K562 (cell line): ENCODE measurements around the gene DENR. TPM values are rescaled to one million over a fixed set of nuclear protein-coding genes. Genes with fewer than 3 reads are reported as not detected.

Experiments
- ATAC-seq: fragments of 200-7000 bp; cut with Tn5 transposase; 3 replicates; pipeline ENCODE4 v1.9.1; 2020; ENCODE audit warnings: moderate library complexity
- BruUV-seq: library from RNA; stranded (reverse); fragments of 400-500 nt; replicated peaks from 2 replicates; lab custom pipeline; 2021; lab: Mats Ljungman, UMichigan
- CTCF ChIA-PET: fragments of 300-600 bp; formaldehyde crosslinking; extraction: SDS; loops from one replicate; lab custom pipeline; 2021; ENCODE audit warnings: low intra/inter-chr PET ratio; lab: Yijun Ruan, JAX
- POLR2A ChIA-PET: fragments of 300-600, 350-650 bp; sonication (Branson Sonifier 250); formaldehyde crosslinking; extraction: SDS; loops from one replicate; lab custom pipeline; 2021; ENCODE audit warnings: antibody characterized with exemption, inconsistent platforms; lab: Yijun Ruan, JAX
- DNase-seq, 4 experiments: peaks; one replicate each; pipeline versions ENCODE4 v3.0.0 to v3.0.0-alpha.2; 2011 to 2018; ENCODE audit warnings: low spot score in 3 of 4, mixed read lengths in 3 of 4; ENCODE audit errors: extremely low read depth in 1 of 4
- FAIRE-seq: peaks from 2 replicates; lab custom pipeline; 2011; peaks lifted over from hg19 to GRCh38; lab: Jason Lieb, UNC
- H2AFZ ChIP-seq: 2 replicates; pipeline ENCODE4 v1.6.0; 2011; ENCODE audit warnings: low read depth, low read length, control low read depth, inconsistent platforms
- H3K27ac ChIP-seq: fragments of 200-600 bp; 3 replicates; pipeline ENCODE4 v1.8.0; 2011; ENCODE audit warnings: low read depth, mild to moderate bottlenecking, control low read depth, inconsistent platforms, low read length, moderate library complexity, mixed read lengths; ENCODE audit errors: extremely low read depth
- H3K27me3 ChIP-seq, 2 experiments: fragments of 300-600 bp in 1 of 2; 2 replicates in 1 of 2; 3 replicates in 1 of 2; pipeline versions ENCODE4 v1.6.0 to v1.8.0; 2011; ENCODE audit warnings: inconsistent platforms in 2 of 2, low read length in 2 of 2, mild to moderate bottlenecking in 1 of 2, mixed read lengths in 1 of 2, moderate library complexity in 1 of 2; ENCODE audit not compliant: control insufficient read depth in 2 of 2, insufficient read depth in 2 of 2
- H3K36me3 ChIP-seq: fragments of 300-600 bp; 3 replicates; pipeline ENCODE4 v1.8.0; 2011; ENCODE audit warnings: mild to moderate bottlenecking, low read length, inconsistent platforms; ENCODE audit not compliant: control insufficient read depth, insufficient read depth
- H3K4me1 ChIP-seq, 2 experiments: fragments of 200-600 bp in 1 of 2; replicated peaks in 1 of 2; 2 replicates in 1 of 2; 3 replicates in 1 of 2; pipeline versions ENCODE4 v1.5.1 to v1.8.0; 2011; ENCODE audit warnings: inconsistent platforms in 2 of 2, low read length in 2 of 2, mild to moderate bottlenecking in 1 of 2, mixed read lengths in 1 of 2, moderate library complexity in 1 of 2; ENCODE audit not compliant: control insufficient read depth in 2 of 2, insufficient read depth in 2 of 2
- H3K4me2 ChIP-seq: 2 replicates; pipeline ENCODE4 v1.6.1; 2011; ENCODE audit warnings: low read length, control low read depth, inconsistent platforms, mixed read lengths; ENCODE audit not compliant: insufficient read depth
- H3K4me3 ChIP-seq: fragments of 200-600 bp; sonication (generic), shearing (Covaris generic); 2 replicates; pipeline ENCODE4 v1.5.1; 2016; ENCODE audit warnings: control low read depth, inconsistent platforms
- H3K79me2 ChIP-seq: fragments of 200-600 bp; 3 replicates; pipeline ENCODE4 v1.8.0; 2011; ENCODE audit warnings: low read length, inconsistent platforms; ENCODE audit not compliant: control insufficient read depth, insufficient read depth
- H3K9ac ChIP-seq, 2 experiments: 2 replicates each; pipeline versions ENCODE4 v1.6.0 to v1.6.1; 2011; ENCODE audit warnings: low read depth in 2 of 2, low read length in 2 of 2, control low read depth in 1 of 2, inconsistent platforms in 1 of 2, mild to moderate bottlenecking in 1 of 2, mixed read lengths in 1 of 2; ENCODE audit not compliant: insufficient read depth in 1 of 2
- H3K9me1 ChIP-seq: one replicate; pipeline ENCODE4 v1.6.0; 2011; ENCODE audit warnings: inconsistent platforms, mild to moderate bottlenecking, low read length, moderate library complexity; ENCODE audit not compliant: control insufficient read depth, insufficient read depth
- H3K9me3 ChIP-seq: replicated peaks from 2 replicates; pipeline ENCODE4 v1.5.1; 2011; ENCODE audit warnings: low read depth, low read length, inconsistent platforms; ENCODE audit not compliant: control insufficient read depth, insufficient read depth
- H4K20me1 ChIP-seq: replicated peaks from 2 replicates; pipeline ENCODE4 v1.6.1; 2011; ENCODE audit warnings: low read length, inconsistent platforms, mixed read lengths; ENCODE audit not compliant: control insufficient read depth, insufficient read depth
- EP300 ChIP-seq: IDR thresholded peaks from 2 replicates; pipeline ENCODE4 v1.6.1; 2012; ENCODE audit warnings: low read length, improper control_type of control experiment
- ETS2 ChIP-seq: IDR thresholded peaks from 2 replicates; pipeline ENCODE4 v1.6.1; 2016; ENCODE audit warnings: borderline replicate concordance, missing genetic modification characterization, mild to moderate bottlenecking, moderate library complexity, missing compliant biosample characterization; ENCODE audit not compliant: poor library complexity, severe bottlenecking
- EZH2 ChIP-seq: IDR thresholded peaks from 2 replicates; pipeline ENCODE4 v1.6.1; 2012; ENCODE audit warnings: low read depth, mild to moderate bottlenecking, inconsistent platforms, low read length, borderline replicate concordance
- KLF16 ChIP-seq: IDR thresholded peaks from 2 replicates; pipeline ENCODE4 v1.6.1; 2016; ENCODE audit warnings: antibody characterized with exemption
- PURB ChIP-seq: sonication (generic); formaldehyde crosslinking; IDR thresholded peaks from 2 replicates; pipeline ENCODE4 v1.9.0; 2021; ENCODE audit warnings: low read depth, mild to moderate bottlenecking, missing genetic modification reagents
- SMARCB1 ChIP-seq: IDR thresholded peaks from 2 replicates; pipeline ENCODE4 v1.6.1; 2011; ENCODE audit warnings: improper control_type of control experiment, low read depth; ENCODE audit not compliant: insufficient read length
- TAF9B ChIP-seq: fragments of 450-650 bp; IDR thresholded peaks from 2 replicates; pipeline ENCODE4 v1.6.1; 2018; ENCODE audit warnings: mild to moderate bottlenecking; ENCODE audit not compliant: partially characterized antibody
- ZNF134 ChIP-seq: fragments of 250-450 bp; sonication (Bioruptor Pico); conservative IDR thresholded peaks from 2 replicates; pipeline ENCODE4 v1.4.0; 2020
- WGBS: fragments of 100-300 bp; shearing (Covaris generic); methylation state at CpG from one replicate; pipeline ENCODE4 v1.1.6; 2016; ENCODE audit warnings: low coverage, mixed read lengths; ENCODE audit not compliant: insufficient coverage; ENCODE audit errors: missing lambda C conversion rate; 5-methylcytosine and 5-hydroxymethylcytosine counted together
- in situ Hi-C: fragments of 300-500 bp; cut with MboI; formaldehyde crosslinking; loops from 4 replicates; pipeline ENCODE4 v1.15.0; 2018; ENCODE audit warnings: inconsistent platforms, mixed read lengths
- intact Hi-C: fragments of 100-400 bp; cut with micrococcal nuclease; formaldehyde crosslinking; loops from 2 replicates; pipeline ENCODE4 v1.14.2; 2022
- polyA plus RNA-seq, 8 experiments: library from polyadenylated mRNA; depleted of rRNA in 4 of 8; stranded (reverse) in 5 of 8; unstranded in 3 of 8; fragments of >200 nt; fragmentation: Nextera tagmentation in 2 of 8; fragmentation: Illumina TruSeq in 1 of 8; extraction: Ambion mirVana in 2 of 8; extraction: Trizol in 1 of 8; gene quantifications; 2 replicates each; pipeline versions ENCODE4 v1.2.1 to v1.2.3, GENCODE V29; 2011 to 2014; ENCODE audit warnings: inconsistent platforms in 1 of 8, missing spikeins in 1 of 8
- total RNA-seq, 7 experiments: library from RNA; depleted of rRNA in 6 of 7; stranded (reverse); fragments of >200 nt in 6 of 7; fragmentation: Illumina TruSeq in 2 of 7; extraction: Trizol in 2 of 7; gene quantifications; 2 replicates each; pipeline versions ENCODE4 v1.2.1 to v1.2.3, GENCODE V29; 2011 to 2021; ENCODE audit warnings: low replicate concordance in 1 of 7
- TF ChIP-seq, protein P1 (sequence below): fragments of 250-450 bp; sonication (Bioruptor Pico); IDR thresholded peaks from 2 replicates; pipeline ENCODE4 v1.5.0; 2021; ENCODE audit warnings: mild to moderate bottlenecking, moderate library complexity
- TF ChIP-seq, protein P2 (sequence below): sonication (generic); formaldehyde crosslinking; IDR thresholded peaks from 2 replicates; pipeline ENCODE4 v1.8.1; 2023; ENCODE audit warnings: mild to moderate bottlenecking, missing genetic modification reagents, moderate library complexity

The DENR gene
- total and polyA plus RNA-seq, 9 of the 15 experiments (the other 6 are each of a cell fraction or from before 2014, with no cell fraction given) = 32.5 to 77.4 (median 54.7) TPM

DNA sequence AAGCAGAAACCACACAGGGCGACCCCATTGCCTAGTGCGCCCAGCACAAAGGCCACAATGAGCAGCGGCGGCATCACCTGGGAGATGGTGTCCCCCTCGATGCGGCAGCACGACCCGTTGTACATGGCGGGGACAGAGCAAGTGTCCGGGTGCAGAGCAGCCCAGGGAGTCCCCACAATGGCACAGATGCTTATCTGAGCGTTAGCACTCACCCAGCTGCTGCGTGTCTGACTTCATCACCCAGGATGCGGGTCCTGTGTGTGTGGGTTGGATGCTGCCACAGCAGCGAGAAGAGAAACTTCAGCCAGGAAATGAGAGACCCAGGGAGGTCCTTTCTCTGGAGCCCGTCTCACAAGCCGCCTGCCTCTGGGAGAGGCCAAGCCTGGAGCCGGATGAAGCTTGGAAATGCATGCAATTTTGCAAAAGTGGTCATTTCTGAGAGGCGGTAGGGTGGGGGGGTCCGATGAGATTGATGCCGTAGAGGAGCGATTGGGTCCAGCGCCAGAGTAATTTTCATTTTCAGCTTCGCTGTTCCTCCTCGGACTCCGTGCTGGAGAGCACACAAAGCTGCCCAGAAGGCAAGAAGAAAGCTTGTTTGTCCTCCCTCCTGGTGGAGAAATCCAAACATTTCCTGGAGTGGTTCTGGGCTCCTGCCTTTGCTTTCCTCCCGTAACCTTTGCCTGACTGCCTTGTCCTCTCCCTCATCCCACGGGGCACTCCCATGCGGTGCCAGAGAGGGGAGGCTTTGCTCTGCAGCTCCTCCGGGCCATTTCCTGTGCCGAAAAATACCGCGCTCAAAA, 22.2 kb upstream of the DENR start, which contains the start of gene HCAR1:
HCAR1 (minus strand) TSS at position 630 of the 800 bp plus-strand sequence; CDS start at position 125, 505 bp downstream.
- no peak for FAIRE-seq
- TF ChIP-seq EZH2 = peak; percentile 8; the same call in 1 of the 2 replicates
- no peak for TF ChIP-seq TAF9B
- no TSS peak for BruUV-seq
- Histone ChIP-seq H4K20me1 (peaks cover 3% of the 10 kb centered on the region; the same call in 1 of the 2 replicates), H3K4me1 (peaks cover 8 to 9% of the 10 kb centered on the region in 2 experiments; a peak in 3 of 5 replicates), H3K27me3 (peaks cover 29 to 44% of the 10 kb centered on the region in 2 experiments), H3K36me3 (no peaks in the 10 kb centered on the region), H3K4me2 (no peak within 1 kb of the TSS), H3K4me3 (no peak within 1 kb of the TSS), H3K9me1 (no peaks in the 10 kb centered on the region), H3K9me3 (no peaks in the 10 kb centered on the region), H3K79me2 (no peaks in the 10 kb centered on the region), H3K9ac (peak within 1 kb of the TSS in 1 of 2 experiments; percentile 62; a peak in 2 of 4 replicates), H2AFZ (no peak within 1 kb of the TSS), H3K27ac (no peak within 1 kb of the TSS)
- peak; percentile 16; the same call in 1 of the 3 replicates for ATAC-seq
- WGBS = 35% methylated on average over 31 of the region's 32 CpGs
- intact Hi-C loops (no loop called here), in situ Hi-C loops (no loop called here)
- ChIA-PET CTCF (no interaction called here), POLR2A (no interaction called here)
- DNase-seq = no peak

DNA sequence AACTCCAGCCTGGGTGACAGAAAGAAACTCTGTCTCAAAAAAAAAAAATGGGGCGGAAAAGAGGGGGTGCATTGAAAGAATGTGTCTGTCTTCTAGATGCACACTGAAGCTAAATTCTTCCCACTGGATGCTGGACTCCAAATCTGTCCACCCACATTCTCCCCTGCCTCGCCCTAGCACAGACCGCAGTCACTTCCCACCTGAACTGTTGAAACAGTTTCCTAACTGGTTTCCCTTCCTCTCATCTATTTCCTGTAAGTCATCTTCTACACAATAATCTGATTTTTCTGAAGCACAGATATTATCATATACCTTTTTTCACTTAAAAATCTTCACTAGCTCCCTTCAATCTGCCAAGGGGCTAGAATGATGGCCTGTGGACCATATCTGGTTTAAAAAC, 20.5 kb upstream of the DENR start:
- ATAC-seq (no peak), DNase-seq (no peak), FAIRE-seq (no peak)
- peaks cover 29 to 44% of the 10 kb centered on the region in 2 experiments for H3K27me3 ChIP-seq
- intact Hi-C loops (no loop called here), in situ Hi-C loops (no loop called here)
- no peaks in the 10 kb centered on the region for H3K9me1 ChIP-seq
- no peak overlapping the region for H3K4me3 ChIP-seq
- H3K4me2 ChIP-seq = no peak overlapping the region
- H4K20me1 ChIP-seq = peaks cover 2% of the 10 kb centered on the region; the same call in 1 of the 2 replicates
- no peaks in the 10 kb centered on the region for H3K79me2 ChIP-seq
- ChIA-PET CTCF (no interaction called here), POLR2A (no interaction called here)
- H3K4me1 ChIP-seq = peaks cover 0 to 9% of the 10 kb centered on the region in 2 experiments; a peak in 2 of 5 replicates
- H3K9ac ChIP-seq = no peak overlapping the region
- H3K9me3 ChIP-seq = no peaks in the 10 kb centered on the region
- H3K36me3 ChIP-seq = no peaks in the 10 kb centered on the region
- no peak overlapping the region for H3K27ac ChIP-seq
- H2AFZ ChIP-seq = no peak overlapping the region
- BruUV-seq = no TSS peak
- 33% methylated on average over 3 of the region's 3 CpGs for WGBS
- TF ChIP-seq EP300 = no peak
- no peak for TF ChIP-seq KLF16
- TF ChIP-seq SMARCB1 = no peak
- TF ChIP-seq PURB (CRISPR knock-in tag) = no peak
- no peak for TF ChIP-seq ZNF134 (CRISPR knock-in tag)
- TF ChIP-seq, protein P1, sequence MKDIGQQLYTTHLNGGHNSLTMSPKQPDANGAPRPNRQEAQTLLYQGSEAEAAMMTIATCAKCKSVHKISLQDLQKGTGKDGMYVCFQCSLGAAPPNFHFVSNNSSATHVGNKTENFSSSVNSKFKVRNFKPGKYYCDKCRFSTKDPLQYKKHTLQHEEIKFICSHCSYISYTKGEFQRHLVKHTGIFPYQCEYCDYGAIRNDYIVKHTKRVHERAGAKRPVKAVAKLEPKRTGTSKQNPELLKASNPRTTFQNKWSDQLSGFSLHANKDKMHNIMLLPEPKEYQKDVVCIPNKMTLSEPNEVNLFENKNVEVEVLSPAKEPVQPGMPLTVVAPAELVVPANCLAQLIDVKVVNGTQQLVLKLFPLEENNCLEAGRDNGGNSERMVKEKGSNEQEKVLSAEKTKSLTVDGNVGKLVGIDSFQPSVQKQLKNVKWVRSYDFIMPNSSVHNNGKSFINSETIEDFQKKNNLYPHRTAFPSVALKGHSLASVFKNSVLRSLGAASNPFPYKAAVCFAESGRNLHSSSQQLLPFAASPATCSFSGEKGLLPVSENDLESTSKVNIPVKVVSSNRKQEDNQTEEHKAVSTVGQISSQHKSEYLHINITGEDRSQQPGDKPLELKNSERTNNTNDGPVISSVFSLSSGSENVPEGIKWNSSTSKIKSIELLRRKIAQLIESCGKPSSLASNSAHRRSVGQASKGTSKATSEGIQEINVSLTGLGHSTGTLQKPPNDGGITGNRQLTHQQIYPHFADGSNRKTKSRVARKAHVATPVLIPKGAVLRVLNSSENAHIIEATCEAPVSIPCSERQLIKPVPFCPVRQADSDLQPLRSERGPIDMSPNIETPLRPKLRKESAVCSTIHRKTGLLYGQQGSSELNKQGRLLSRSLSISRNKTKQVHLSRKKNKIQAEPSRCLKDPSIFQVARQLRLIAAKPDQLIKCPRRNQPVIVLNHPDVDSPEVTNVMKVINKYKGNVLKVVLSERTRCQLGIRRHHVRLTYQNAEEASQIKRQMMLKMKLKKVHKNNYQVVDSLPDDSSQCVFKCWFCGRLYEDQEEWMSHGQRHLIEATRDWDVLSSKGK (CRISPR knock-in tag) = no peak
- no peak for TF ChIP-seq ETS2 (tag)
- TF ChIP-seq, protein P2, sequence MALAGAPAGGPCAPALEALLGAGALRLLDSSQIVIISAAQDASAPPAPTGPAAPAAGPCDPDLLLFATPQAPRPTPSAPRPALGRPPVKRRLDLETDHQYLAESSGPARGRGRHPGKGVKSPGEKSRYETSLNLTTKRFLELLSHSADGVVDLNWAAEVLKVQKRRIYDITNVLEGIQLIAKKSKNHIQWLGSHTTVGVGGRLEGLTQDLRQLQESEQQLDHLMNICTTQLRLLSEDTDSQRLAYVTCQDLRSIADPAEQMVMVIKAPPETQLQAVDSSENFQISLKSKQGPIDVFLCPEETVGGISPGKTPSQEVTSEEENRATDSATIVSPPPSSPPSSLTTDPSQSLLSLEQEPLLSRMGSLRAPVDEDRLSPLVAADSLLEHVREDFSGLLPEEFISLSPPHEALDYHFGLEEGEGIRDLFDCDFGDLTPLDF (CRISPR knock-in tag) = no peak
